ENCODE data around the gene UCP3.

DNA sequence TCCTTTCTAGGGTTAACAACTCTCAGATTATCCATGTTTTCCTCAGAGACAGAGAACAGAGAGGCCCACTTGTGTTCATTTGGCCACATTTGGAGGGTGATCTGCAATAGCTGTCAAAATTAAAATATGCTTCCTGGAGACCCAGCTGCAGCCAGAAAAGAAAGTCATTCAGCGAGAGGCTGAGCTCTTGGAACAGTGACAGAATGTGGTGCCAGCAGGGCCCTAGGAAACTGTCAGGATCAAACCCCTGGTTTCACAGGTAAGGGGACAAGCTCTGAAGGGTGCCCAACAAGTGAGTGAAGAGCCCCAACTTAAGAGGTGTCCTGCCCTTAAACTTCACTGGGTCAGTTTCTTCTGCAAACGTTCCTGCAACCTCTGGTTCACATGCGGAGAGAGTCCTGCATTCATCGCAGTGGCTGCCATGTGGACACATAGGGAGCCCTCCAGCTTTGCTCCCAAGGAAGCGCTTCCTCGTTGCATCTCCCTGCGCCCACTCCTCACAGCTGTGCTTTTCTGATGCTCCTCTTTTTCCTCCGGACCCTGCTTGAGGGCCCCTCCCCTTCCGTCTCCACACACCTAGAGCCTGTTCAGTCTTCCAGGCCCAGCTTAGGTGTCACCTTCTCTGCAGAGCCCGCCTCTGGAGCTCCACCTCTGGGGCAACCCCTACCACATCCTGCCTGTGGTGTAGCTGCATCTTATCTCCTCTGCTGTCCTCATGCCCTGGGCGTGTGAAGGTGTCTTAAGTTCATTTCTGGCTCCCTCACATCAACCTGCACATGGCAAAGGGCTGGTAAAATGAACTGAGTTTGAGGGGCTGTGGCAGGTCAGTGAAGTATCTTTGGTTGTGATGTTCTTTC, 3.9 kb downstream of the UCP3 start:
- TF ChIP-seq, protein P1, sequence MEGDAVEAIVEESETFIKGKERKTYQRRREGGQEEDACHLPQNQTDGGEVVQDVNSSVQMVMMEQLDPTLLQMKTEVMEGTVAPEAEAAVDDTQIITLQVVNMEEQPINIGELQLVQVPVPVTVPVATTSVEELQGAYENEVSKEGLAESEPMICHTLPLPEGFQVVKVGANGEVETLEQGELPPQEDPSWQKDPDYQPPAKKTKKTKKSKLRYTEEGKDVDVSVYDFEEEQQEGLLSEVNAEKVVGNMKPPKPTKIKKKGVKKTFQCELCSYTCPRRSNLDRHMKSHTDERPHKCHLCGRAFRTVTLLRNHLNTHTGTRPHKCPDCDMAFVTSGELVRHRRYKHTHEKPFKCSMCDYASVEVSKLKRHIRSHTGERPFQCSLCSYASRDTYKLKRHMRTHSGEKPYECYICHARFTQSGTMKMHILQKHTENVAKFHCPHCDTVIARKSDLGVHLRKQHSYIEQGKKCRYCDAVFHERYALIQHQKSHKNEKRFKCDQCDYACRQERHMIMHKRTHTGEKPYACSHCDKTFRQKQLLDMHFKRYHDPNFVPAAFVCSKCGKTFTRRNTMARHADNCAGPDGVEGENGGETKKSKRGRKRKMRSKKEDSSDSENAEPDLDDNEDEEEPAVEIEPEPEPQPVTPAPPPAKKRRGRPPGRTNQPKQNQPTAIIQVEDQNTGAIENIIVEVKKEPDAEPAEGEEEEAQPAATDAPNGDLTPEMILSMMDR (IDR thresholded peaks at IDR 0.05), result no peak
- no peak for TF ChIP-seq POLR2A (IDR thresholded peaks at IDR 0.05)
